Stomach (tissue), 9 donors: ENCODE results near the gene CLCN3. TPM values are rescaled to one million over a fixed set of nuclear protein-coding genes. Genes with fewer than 3 reads are reported as not detected.

ENCODE experiments used
- DNase-seq, 2 donors: peaks; one replicate each; pipeline versions ENCODE4 v3.0.0 to v3.0.0-alpha.2; 2013 to 2019
- H3K27ac ChIP-seq, 5 donors: fragments of 200-600 bp in 4 of 5; sonication (generic) in 4 of 5; one replicate each; pipeline ENCODE4 v1.5.1; 2013 to 2019; ENCODE audit warnings: mild to moderate bottlenecking in 1 of 5, moderate library complexity in 1 of 5
- H3K27me3 ChIP-seq, 3 donors: fragments of 200-600 bp; sonication (generic); one replicate each; pipeline ENCODE4 v1.5.1; 2017 to 2019; ENCODE audit warnings: mixed run types in 1 of 3
- H3K36me3 ChIP-seq, 4 donors: fragments of 200-600 bp; sonication (generic); 1 replicate in 3 of 4; 2 replicates in 1 of 4; pipeline ENCODE4 v1.5.1; 2016 to 2019
- H3K4me1 ChIP-seq, 4 donors: fragments of 200-600 bp; sonication (generic); one replicate each; pipeline ENCODE4 v1.5.1; 2016 to 2019
- H3K4me3 ChIP-seq, 4 donors: fragments of 200-600 bp; sonication (generic) in 3 of 4; one replicate each; pipeline ENCODE4 v1.5.1; 2016 to 2019; ENCODE audit warnings: mild to moderate bottlenecking in 1 of 4
- H3K9me3 ChIP-seq, 4 donors: fragments of 200-600 bp; sonication (generic); one replicate each; pipeline ENCODE4 v1.5.1; 2016 to 2019
- CTCF ChIP-seq, 7 experiments: fragments of 450-650 bp in 4 of 7; fragments of 200-600 bp in 3 of 7; sonication (generic) in 3 of 7; IDR thresholded peaks; one replicate each; pipeline ENCODE4 v1.5.1; 2016 to 2019; ENCODE audit warnings: antibody characterized with exemption in 7 of 7, control low read depth in 2 of 7, mild to moderate bottlenecking in 1 of 7
- EP300 ChIP-seq: sonication (generic); formaldehyde crosslinking; IDR thresholded peaks from one replicate; pipeline ENCODE4 v1.6.1; 2017; ENCODE audit warnings: antibody characterized with exemption
- POLR2A ChIP-seq, 4 donors: fragments of 450-650 bp; IDR thresholded peaks; one replicate each; pipeline ENCODE4 v1.6.1; 2016; ENCODE audit warnings: antibody characterized with exemption in 4 of 4, control low read depth in 2 of 4, mild to moderate bottlenecking in 1 of 4, moderate library complexity in 1 of 4
- POLR2AphosphoS5 ChIP-seq, 3 donors: sonication (generic); formaldehyde crosslinking; IDR thresholded peaks; one replicate each; pipeline ENCODE4 v1.6.1; 2016; ENCODE audit warnings: antibody characterized with exemption in 3 of 3
- WGBS, 5 donors: extraction: QIAGEN DNeasy Blood & Tissue Kit in 3 of 5; methylation state at CpG; one replicate each; pipeline versions ENCODE4 v1.1.5 to v1.1.7; 2013 to 2018; 5-methylcytosine and 5-hydroxymethylcytosine counted together
- intact Hi-C: fragments of 100-400 bp; cut with DNase I; formaldehyde crosslinking; loops from one replicate; pipeline ENCODE4 v1.15.1; 2023; ENCODE audit warnings: low total_unique reads
- polyA plus RNA-seq, 3 donors: library from polyadenylated mRNA; stranded (reverse); fragments of 200-250 nt; gene quantifications; one replicate each; pipeline ENCODE4 v1.2.3, GENCODE V29; 2013
- total RNA-seq, 5 donors: library from RNA; depleted of rRNA; stranded (reverse); fragments of >200 nt; gene quantifications; one replicate each; pipeline versions ENCODE4 v1.1.0 to v1.2.3, GENCODE V29; 2014 to 2016
- donor health status: healthy with polysubstance abuse.
- donor health status: Bipolar disorder and iron deficiency.
- donor health status: healthy.

CLCN3 gene
- total and polyA plus RNA-seq, 8 donors = 2.3 to 228 (median 8.9) TPM

DNA sequence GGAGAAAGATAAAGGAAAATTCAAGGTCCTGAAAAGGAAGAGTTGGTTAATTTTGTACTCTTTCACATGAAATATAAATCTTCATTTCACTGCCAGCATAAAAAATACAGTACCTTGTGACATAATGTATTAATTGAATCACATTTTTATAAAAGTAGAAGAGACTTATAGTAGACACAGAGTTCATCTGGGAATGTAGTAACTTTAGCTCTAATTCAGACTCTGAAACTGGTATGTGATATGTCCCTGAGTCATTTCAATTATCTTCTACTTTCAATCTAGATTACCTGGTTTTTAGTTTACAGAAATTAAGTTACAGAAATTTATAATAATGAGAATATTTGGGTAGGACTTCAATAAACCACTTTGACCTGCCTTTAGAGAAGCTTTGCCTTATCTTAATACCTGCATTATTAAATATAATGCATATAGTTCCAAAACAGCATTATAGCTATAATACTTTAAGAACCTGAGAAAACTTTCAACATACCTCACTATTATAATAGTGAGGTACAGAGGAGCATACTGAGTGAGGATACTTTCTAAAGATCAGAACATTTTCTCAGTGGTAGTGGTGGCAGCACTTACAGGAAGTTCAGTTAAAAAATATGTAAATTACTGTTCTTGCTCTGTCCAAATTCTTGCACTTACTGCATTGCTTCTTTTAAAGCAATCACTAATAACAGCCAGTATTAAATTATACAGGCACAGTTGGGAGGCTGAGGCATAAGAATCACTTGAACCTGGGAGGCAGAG, 19.2 kb upstream of the CLCN3 start:
- TF ChIP-seq POLR2A (IDR thresholded peaks at IDR 0.05) (no peak), POLR2AphosphoS5 (IDR thresholded peaks at IDR 0.05) (no peak), EP300 (no peak), CTCF (IDR thresholded peaks at IDR 0.05) (no peak)
- Histone ChIP-seq H3K4me3 (no peak overlapping the region), H3K4me1 (peaks cover 2 to 28% (median 19%) of the 10 kb centered on the region in 4 donors), H3K27ac (no peak overlapping the region), H3K36me3 (peaks cover 0 to 36% (median 29%) of the 10 kb centered on the region in 4 donors), H3K27me3 (no peaks in the 10 kb centered on the region), H3K9me3 (no peaks in the 10 kb centered on the region)
- DNase-seq = no peak
- intact Hi-C loops = no loop called here

GRCh38 chr4:169603312-169603711, 17.1 kb upstream of the CLCN3 start:
- DNase-seq = peak in 1 of 2 donors; percentile 24
- TF ChIP-seq POLR2AphosphoS5 (IDR thresholded peaks at IDR 0.05) = no peak
- TF ChIP-seq POLR2A (IDR thresholded peaks at IDR 0.05) = no peak
- no peak for TF ChIP-seq EP300
- TF ChIP-seq CTCF (IDR thresholded peaks at IDR 0.05) = no peak
- WGBS, 5 donors = 30 to 59% (median 43%) methylated on average over 2 of the region's 2 CpGs

DNA sequence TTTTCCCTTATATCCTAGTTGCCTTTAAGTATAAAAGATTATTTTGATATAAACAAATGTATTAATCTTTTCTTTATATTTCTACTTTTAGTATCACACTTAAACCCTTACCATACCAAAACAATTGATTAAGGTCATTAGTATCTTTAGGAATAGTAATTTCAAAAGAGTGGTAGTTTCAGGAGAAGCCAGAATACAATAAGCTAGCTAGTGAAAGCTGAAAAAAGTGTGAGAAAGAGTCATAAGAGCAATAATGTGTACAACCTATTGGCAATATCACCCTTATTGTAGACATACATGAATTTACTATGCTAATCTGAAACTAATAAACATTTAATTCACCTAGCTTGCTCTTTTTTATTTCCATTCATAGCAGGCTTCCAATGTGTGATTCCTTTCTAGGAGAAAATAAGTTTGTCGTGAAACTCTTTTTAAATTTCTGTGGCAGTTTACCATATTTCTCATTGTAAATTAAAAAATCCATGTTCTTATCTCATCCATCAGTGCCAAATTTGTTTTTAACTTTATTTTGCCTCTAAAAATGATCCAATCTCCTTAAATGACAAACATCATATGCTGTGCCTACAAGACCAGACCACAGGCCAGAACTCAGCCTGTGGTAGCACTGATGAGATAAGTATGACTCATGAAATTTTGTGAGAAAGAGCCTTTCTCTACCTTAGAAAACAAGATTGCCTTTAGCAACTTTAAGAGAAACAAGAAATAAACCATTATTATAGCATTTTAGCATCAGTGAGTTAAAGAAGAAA, 16.1 kb upstream of the CLCN3 start:
- no peaks in the 10 kb centered on the region for H3K9me3 ChIP-seq
- DNase-seq = no peak
- peak overlapping the region in 4 of 5 donors; percentile 4 to 62 (median 22) for H3K27ac ChIP-seq
- WGBS, 5 donors = 0 to 97% (median 43%) methylated on average over 1 of the region's 1 CpG
- TF ChIP-seq POLR2A (IDR thresholded peaks at IDR 0.05) = no peak
- TF ChIP-seq POLR2AphosphoS5 (IDR thresholded peaks at IDR 0.05) = no peak
- no peak for TF ChIP-seq EP300
- no peak for TF ChIP-seq CTCF (IDR thresholded peaks at IDR 0.05)
- peaks cover 5 to 28% (median 20%) of the 10 kb centered on the region in 4 donors for H3K4me1 ChIP-seq
- H3K27me3 ChIP-seq = no peaks in the 10 kb centered on the region
- peaks cover 0 to 22% (median 18%) of the 10 kb centered on the region in 4 donors for H3K36me3 ChIP-seq
- no peak overlapping the region for H3K4me3 ChIP-seq
- intact Hi-C loops = no loop called here

More at GRCh38 chr4:169603312-169603711, 17.1 kb upstream of the CLCN3 start:
- intact Hi-C loops = no loop called here
- H3K4me1 ChIP-seq = peaks cover 5 to 28% (median 20%) of the 10 kb centered on the region in 4 donors
- H3K4me3 ChIP-seq = no peak overlapping the region
- no peaks in the 10 kb centered on the region for H3K9me3 ChIP-seq
- peak overlapping the region in 4 of 5 donors; percentile 4 to 67 (median 50) for H3K27ac ChIP-seq
- H3K36me3 ChIP-seq = peaks cover 0 to 26% (median 22%) of the 10 kb centered on the region in 4 donors
- H3K27me3 ChIP-seq = no peaks in the 10 kb centered on the region

DNA sequence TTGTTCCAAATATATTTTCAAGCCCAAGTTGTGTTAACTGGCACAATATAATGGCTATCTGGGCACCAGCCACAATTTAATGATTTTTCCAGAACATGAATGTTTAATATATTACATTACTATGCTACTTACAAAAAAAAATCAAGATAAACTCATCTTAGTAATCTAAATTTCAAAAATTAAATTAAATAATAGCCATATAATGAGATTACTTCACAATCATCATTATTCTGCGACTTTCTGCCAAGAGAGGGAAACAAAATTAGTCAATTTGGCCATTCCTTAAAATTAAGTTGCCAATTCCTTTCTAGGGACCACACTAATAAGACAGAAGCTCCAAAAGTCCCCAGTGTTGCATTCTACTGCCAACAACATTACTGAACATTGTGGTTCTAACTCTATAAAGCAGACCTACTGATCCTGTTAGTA, 15.5 kb upstream of the CLCN3 start:
- DNase-seq = no peak
- H3K27ac ChIP-seq = peak overlapping the region in 3 of 5 donors; percentile 22 to 25 (median 23)
- intact Hi-C loops = no loop called here

More for the DNA sequence above, 15.5 kb upstream of the CLCN3 start:
- peaks cover 0 to 17% (median 16%) of the 10 kb centered on the region in 4 donors for H3K36me3 ChIP-seq
- no peaks in the 10 kb centered on the region for H3K9me3 ChIP-seq
- H3K4me3 ChIP-seq = no peak overlapping the region
- WGBS, 5 donors = 88 to 98% (median 97%) methylated on average over 1 of the region's 1 CpG
- no peaks in the 10 kb centered on the region for H3K27me3 ChIP-seq
- TF ChIP-seq POLR2A (IDR thresholded peaks at IDR 0.05) (no peak), EP300 (no peak), CTCF (IDR thresholded peaks at IDR 0.05) (no peak), POLR2AphosphoS5 (IDR thresholded peaks at IDR 0.05) (no peak)
- H3K4me1 ChIP-seq = peaks cover 5 to 32% (median 22%) of the 10 kb centered on the region in 4 donors
